Putamen (tissue), 1 donor: ENCODE measurements around the gene FAS.

Experiments
- DNase-seq: peaks from one replicate; pipeline ENCODE4 v3.0.0-alpha.2; 2016; ENCODE audit warnings: low spot score

The FAS gene

DNA sequence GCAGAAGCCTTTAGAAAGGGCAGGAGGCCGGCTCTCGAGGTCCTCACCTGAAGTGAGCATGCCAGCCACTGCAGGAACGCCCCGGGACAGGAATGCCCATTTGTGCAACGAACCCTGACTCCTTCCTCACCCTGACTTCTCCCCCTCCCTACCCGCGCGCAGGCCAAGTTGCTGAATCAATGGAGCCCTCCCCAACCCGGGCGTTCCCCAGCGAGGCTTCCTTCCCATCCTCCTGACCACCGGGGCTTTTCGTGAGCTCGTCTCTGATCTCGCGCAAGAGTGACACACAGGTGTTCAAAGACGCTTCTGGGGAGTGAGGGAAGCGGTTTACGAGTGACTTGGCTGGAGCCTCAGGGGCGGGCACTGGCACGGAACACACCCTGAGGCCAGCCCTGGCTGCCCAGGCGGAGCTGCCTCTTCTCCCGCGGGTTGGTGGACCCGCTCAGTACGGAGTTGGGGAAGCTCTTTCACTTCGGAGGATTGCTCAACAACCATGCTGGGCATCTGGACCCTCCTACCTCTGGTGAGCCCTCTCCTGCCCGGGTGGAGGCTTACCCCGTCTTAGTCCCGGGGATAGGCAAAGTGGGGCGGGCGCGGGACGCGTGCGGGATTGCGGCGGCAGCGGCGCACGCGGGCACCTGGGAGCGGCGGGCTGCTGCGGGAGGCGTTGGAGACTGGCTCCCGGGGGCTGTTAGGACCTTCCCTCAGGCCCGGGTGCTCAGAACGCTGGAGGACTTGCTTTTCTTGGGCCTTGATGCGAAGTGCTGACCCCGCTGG lies at the start of gene FAS:
FAS (plus strand) TSS at position 415 of the 777 bp plus-strand sequence; CDS start at position 494, 79 bp downstream.
- DNase-seq, result no peak

DNA sequence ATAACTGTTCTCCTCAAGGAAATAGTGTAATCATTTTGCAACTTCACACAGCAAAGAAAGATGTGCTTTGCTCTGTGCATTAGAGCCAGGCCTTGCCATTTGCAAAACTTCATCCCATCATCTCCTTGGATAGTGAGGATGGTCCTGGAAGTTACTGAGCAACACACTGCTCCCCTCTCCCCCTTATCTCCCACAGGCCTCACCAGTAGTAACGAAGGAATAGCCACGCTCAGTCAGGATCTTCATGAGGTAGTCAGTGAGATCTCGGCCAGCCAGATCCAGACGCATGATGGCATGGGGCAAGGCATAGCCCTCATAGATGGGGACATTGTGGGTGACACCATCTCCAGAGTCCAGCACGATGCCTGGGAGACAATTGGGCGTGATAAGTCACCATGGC lies 49.6 kb upstream of the FAS start:
- no peak for DNase-seq

- DNase-seq, result no peak
These were observed 46.8 kb upstream of the FAS start for GRCh38 chr10:88943778-88944177.

- no peak for DNase-seq
These were observed 45.8 kb upstream of the FAS start for GRCh38 chr10:88944813-88945212.

GRCh38 chr10:88946200-88946599 lies 44.4 kb upstream of the FAS start:
- DNase-seq, result no peak

- no peak for DNase-seq
These were observed 43.5 kb upstream of the FAS start for GRCh38 chr10:88946965-88947590.

- DNase-seq, result no peak
These were observed 41.5 kb upstream of the FAS start for GRCh38 chr10:88949051-88949450.

GRCh38 chr10:88949912-88950837 lies 40.4 kb upstream of the FAS start:
- no peak for DNase-seq

DNA sequence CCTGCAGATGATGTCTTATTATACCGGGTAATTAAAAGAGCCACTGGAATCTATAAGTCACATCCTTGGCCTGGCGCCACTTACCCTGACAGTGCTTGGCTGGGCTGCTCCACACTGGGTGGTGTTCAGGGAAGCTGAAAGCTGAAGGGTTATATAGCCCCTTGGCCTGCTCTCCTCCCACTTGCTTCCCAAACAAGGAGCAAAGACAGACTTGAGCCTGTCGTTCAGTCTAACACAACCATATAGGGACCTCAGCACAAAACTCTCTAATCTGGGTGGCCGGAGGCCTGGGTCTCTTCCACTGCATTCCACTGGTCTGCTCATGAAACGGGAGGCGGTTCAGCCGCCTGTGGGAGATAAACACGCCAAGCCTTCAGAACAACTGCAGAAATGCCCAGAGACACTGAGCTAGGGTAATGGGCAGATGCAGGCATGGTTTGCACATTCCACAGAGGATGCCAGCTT lies 37.9 kb upstream of the FAS start, which contains the start of gene ACTA2:
ACTA2 (minus strand) TSS at position 127 of the 465 bp plus-strand sequence. CDS start 3,843 bp downstream, outside the sequence.
- no peak for DNase-seq

GRCh38 chr10:88953662-88954061 lies 36.9 kb upstream of the FAS start:
- no peak for DNase-seq

GRCh38 chr10:88954458-88955083 lies 36.0 kb upstream of the FAS start:
- no peak for DNase-seq

DNA sequence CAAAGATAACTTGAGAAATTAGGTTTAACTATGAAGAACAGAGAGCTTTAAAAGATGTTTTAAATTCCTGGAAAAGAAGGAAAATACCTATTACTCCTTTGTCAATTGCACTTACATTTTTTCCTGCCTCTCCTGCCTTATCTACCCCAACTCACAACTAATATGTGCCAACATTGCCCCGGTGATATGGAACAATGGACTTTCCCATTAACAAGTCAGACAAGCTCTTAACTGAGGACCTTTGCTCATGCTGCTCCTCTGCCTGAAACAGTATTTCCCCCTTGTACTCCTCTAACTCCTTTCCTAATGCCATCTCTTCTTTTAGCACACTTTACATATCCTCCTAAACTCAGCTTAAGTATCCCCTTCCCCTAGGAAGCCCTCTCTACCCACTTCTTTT lies 33.2 kb upstream of the FAS start:
- no peak for DNase-seq

- no peak for DNase-seq
These were observed 31.9 kb upstream of the FAS start for GRCh38 chr10:88958721-88959120.

- no peak for DNase-seq
These were observed 29.8 kb upstream of the FAS start for GRCh38 chr10:88960802-88961201.

GRCh38 chr10:88961266-88961665 lies 29.3 kb upstream of the FAS start:
- no peak for DNase-seq

DNA sequence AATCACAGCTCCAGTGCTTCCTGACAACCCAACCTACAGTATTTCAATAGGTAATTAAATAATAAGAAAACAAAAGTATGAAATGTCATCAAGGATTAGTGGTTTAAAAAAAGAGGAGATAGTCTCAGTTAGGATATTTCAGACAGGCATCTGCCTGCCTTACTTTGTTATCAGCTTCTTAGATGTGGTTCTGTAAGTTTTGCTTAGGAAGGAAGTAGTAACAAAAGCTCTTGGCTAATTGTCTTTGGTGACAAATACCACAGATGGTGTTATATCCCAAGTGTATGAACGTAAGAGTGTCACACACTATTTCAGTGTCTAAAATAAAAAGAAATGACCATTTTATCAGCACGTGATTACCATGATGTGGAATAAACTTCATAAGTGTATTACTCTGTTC lies 28.3 kb upstream of the FAS start:
- DNase-seq, result no peak

DNA sequence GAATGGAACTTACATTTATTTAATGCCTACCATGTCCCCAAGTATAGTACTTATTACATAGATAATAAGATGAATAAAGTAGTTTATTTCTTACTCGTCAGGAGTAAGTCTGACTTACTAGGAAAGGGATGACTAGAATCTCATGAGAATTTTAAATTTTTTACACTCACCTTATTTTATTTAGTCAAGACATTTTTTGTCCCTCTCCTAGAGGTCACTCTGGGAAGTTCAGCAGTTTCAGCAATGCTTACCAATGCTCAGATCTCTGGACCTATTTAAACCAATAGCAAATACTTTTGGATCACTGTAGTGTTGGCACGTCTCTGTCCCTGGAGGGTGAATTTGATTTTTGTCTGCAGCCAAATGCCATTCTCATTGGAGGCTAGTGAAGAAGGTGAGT lies 27.3 kb upstream of the FAS start:
- no peak for DNase-seq

DNA sequence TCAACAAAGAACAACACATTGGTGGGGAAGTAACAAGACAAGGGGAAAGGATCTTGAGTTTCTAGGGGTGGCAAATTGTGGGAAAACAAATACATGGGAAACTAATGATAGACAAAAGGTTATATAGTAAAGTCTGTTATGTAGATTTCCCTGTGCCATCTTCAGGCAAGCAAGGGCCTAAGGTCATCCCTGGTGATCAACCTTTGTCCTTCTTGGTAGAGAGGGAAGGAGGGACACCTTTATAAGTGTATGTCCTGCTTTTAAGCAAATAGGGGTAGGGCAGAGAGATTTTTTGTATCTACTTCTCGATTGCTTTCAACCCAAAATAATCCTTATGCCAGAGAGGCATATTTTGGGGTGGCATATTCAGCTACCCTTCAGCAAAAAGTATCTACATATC lies 26.2 kb upstream of the FAS start:
- no peak for DNase-seq

DNA sequence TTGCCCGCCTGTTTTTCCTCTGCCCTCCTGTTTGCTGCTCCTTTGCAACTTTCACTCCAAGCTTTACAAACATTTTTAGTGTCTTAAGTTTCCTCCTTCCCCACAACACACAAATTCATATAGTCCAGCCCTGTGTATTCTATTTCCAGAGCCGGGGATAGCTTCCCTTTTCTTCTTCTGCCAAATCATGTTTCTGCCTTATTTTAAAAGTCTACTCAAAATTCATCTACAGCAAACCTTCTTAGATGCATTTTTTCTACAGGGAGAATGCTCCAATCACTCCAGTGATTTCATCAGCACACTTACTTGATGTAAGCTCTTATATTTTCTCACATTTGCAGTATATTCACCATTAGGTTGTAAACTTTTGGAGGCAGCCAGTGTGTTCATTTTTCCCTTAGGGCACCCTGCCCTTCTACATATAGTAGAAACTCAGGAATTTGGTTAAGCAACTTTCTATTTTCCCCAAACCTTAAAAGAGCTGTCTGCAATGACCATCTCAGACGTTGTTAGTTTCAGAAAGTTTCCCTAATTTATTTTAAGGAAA lies 25.7 kb upstream of the FAS start:
- DNase-seq, result no peak

DNA sequence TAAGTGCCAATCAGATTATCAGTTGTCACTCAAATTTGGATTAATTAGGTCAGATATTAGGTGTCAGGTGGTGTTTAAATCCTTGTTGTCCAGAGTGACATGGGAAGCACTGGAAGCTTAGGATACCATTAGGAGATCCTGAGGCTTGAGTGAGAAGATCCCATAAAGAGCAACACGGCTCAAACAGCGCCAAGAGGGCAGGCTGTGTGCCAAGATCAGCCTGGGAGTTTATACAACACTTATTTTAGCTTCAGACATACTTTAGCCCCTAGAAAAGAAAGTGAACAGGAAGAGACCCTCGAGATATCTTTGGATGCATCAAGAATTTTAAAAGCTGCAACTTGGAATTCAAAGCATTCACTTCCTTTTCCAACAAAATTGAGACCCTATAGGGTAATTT lies 23.8 kb upstream of the FAS start:
- no peak for DNase-seq

GRCh38 chr10:88968391-88968790 lies 22.2 kb upstream of the FAS start:
- DNase-seq, result no peak
